Activated CD4-positive, alpha-beta memory T cell treated with anti-CD3 and anti-CD28 coated beads, Interleukin-2, amount 10 ng/mL, durations not matched to agents 7 days and 5 days (primary cell): ENCODE measurements around the gene CEPT1. TPM values are rescaled to one million over a fixed set of nuclear protein-coding genes. Genes with fewer than 3 reads are reported as not detected.

Experiments used
- CTCF ChIA-PET: fragments of 350-600 bp; sonication (Branson Sonifier 250); formaldehyde crosslinking; loops from one replicate; lab custom pipeline; 2021; ENCODE audit warnings: antibody characterized with exemption, inconsistent platforms; lab: Charles Lee
- POLR2A ChIA-PET: fragments of 350-600 bp; sonication (Branson Sonifier 250); formaldehyde crosslinking; loops from one replicate; lab custom pipeline; 2021; ENCODE audit warnings: antibody characterized with exemption; lab: Charles Lee
- DNase-seq: peaks from one replicate; pipeline ENCODE4 v3.0.0-alpha.2; 2020
- H3K27ac Mint-ChIP-seq: one replicate; pipeline ENCODE4 v1.8.0; 2021; ENCODE audit warnings: mild to moderate bottlenecking, mixed read lengths
- H3K27me3 Mint-ChIP-seq: one replicate; pipeline ENCODE4 v1.8.0; 2021; ENCODE audit warnings: mixed read lengths
- H3K36me3 Mint-ChIP-seq: one replicate; pipeline ENCODE4 v1.8.0; 2021; ENCODE audit warnings: low read depth, mixed read lengths
- H3K4me1 Mint-ChIP-seq: one replicate; pipeline ENCODE4 v1.8.0; 2021; ENCODE audit warnings: mixed read lengths
- H3K4me3 Mint-ChIP-seq: one replicate; pipeline ENCODE4 v1.8.0; 2021; ENCODE audit warnings: mild to moderate bottlenecking, mixed read lengths
- H3K9me3 Mint-ChIP-seq: one replicate; pipeline ENCODE4 v1.8.0; 2021; ENCODE audit warnings: mixed read lengths
- total RNA-seq, 2 experiments: library from RNA; stranded (reverse); gene quantifications; one replicate each; pipeline ENCODE4 v1.2.3, GENCODE V29; 2021

The CEPT1 gene
- total RNA-seq, 2 experiments from 2014 or later: 31.0 to 32.5 TPM

GRCh38 chr1:111198836-111199235, 58.8 kb downstream of the CEPT1 start:
- H3K36me3 Mint-ChIP-seq: peaks cover 66% of the 10 kb centered on the region
- peaks cover 77% of the 10 kb centered on the region for H3K4me1 Mint-ChIP-seq
- ChIA-PET CTCF (interaction anchor here (0.7 to 10.6 kb wide), 17 partner anchors 8 to 556 kb away, joined by 3 to 275 read pairs (median 4); partner anchors contain the start of genes CEPT1 and DRAM2), POLR2A (interaction anchor here (0.6 to 14.7 kb wide), 19 partner anchors 9 to 405 kb away, joined by 3 to 590 read pairs (median 4); partner anchors contain the start of genes CD53, CEPT1, DRAM2 and LRIF1)
- no peak for DNase-seq
- peak overlapping the region; percentile 96 for H3K4me3 Mint-ChIP-seq
- H3K27me3 Mint-ChIP-seq: no peaks in the 10 kb centered on the region
- peak overlapping the region; percentile 93 for H3K27ac Mint-ChIP-seq
- no peaks in the 10 kb centered on the region for H3K9me3 Mint-ChIP-seq

GRCh38 chr1:111199329-111199728, 59.3 kb downstream of the CEPT1 start:
- H3K27me3 Mint-ChIP-seq: no peaks in the 10 kb centered on the region
- peak; percentile 39 for DNase-seq
- peak overlapping the region; percentile 93 for H3K27ac Mint-ChIP-seq
- peaks cover 61% of the 10 kb centered on the region for H3K36me3 Mint-ChIP-seq
- peak overlapping the region; percentile 96 for H3K4me3 Mint-ChIP-seq
- no peaks in the 10 kb centered on the region for H3K9me3 Mint-ChIP-seq
- POLR2A ChIA-PET: interaction anchor here (0.7 to 14.7 kb wide), 20 partner anchors 10 to 527 kb away, joined by 3 to 590 read pairs (median 4); partner anchors contain the start of genes CD53, CEPT1, DRAM2 and WDR77
- CTCF ChIA-PET: interaction anchor here (1.0 to 10.6 kb wide), 10 partner anchors 11 to 203 kb away, joined by 3 to 275 read pairs (median 7); no protein-coding TSS in a partner anchor
- H3K4me1 Mint-ChIP-seq: peaks cover 73% of the 10 kb centered on the region

GRCh38 chr1:111199881-111200801, 60.1 kb downstream of the CEPT1 start, which contains the start of gene DENND2D:
Gene DENND2D, minus strand, starts transcription at chr1:111200646. Its CDS starts 187 bp downstream, at chr1:111200459.
- Mint-ChIP-seq H3K27me3 (peaks cover 2% of the 10 kb centered on the region), H3K36me3 (peaks cover 53% of the 10 kb centered on the region), H3K9me3 (no peaks in the 10 kb centered on the region), H3K4me3 (peak within 1 kb of the TSS; percentile 96), H3K27ac (peak within 1 kb of the TSS; percentile 93), H3K4me1 (peaks cover 72% of the 10 kb centered on the region)
- CTCF ChIA-PET: interaction anchor here (1.0 to 10.6 kb wide), 11 partner anchors 12 to 555 kb away, joined by 3 to 275 read pairs (median 4); no protein-coding TSS in a partner anchor
- POLR2A ChIA-PET: interaction anchor here (0.7 to 14.7 kb wide), 19 partner anchors 11 to 550 kb away, joined by 3 to 590 read pairs (median 4); partner anchors contain the start of genes CD53, CEPT1, DRAM2 and WDR77
- DNase-seq: peak; percentile 78

- H3K27me3 Mint-ChIP-seq: peaks cover 5% of the 10 kb centered on the region
- no peak for DNase-seq
- no peaks in the 10 kb centered on the region for H3K9me3 Mint-ChIP-seq
- H3K27ac Mint-ChIP-seq: peak overlapping the region; percentile 93
- CTCF ChIA-PET: interaction anchor here (1.0 to 10.6 kb wide), 3 partner anchors 17 to 554 kb away, joined by 3 to 275 read pairs (median 3); no protein-coding TSS in a partner anchor
- peaks cover 46% of the 10 kb centered on the region for H3K36me3 Mint-ChIP-seq
- POLR2A ChIA-PET: interaction anchor here (0.7 to 14.7 kb wide), 10 partner anchors 11 to 550 kb away, joined by 3 to 590 read pairs (median 4); partner anchors contain the start of gene CD53
- peaks cover 71% of the 10 kb centered on the region for H3K4me1 Mint-ChIP-seq
- peak overlapping the region; percentile 96 for H3K4me3 Mint-ChIP-seq
Measured at GRCh38 chr1:111200802-111201161, 60.8 kb downstream of the CEPT1 start.

GRCh38 chr1:111201275-111202090, 61.5 kb downstream of the CEPT1 start:
- H3K27ac Mint-ChIP-seq: peak overlapping the region; percentile 93
- H3K4me3 Mint-ChIP-seq: peak overlapping the region; percentile 96
- POLR2A ChIA-PET: interaction anchor here (0.7 to 14.7 kb wide), 6 partner anchors 12 to 327 kb away, joined by 3 to 590 read pairs (median 14); partner anchors contain the start of gene CD53

GRCh38 chr1:111202366-111202706, 62.3 kb downstream of the CEPT1 start:
- Mint-ChIP-seq H3K9me3 (no peaks in the 10 kb centered on the region), H3K27me3 (peaks cover 9% of the 10 kb centered on the region), H3K4me1 (peaks cover 60% of the 10 kb centered on the region), H3K4me3 (peak overlapping the region; percentile 96), H3K27ac (peak overlapping the region; percentile 93), H3K36me3 (peaks cover 31% of the 10 kb centered on the region)
- ChIA-PET CTCF (interaction anchor here (10.6 kb wide), 1 partner anchor 15 kb away, joined by 275 read pairs; no protein-coding TSS in a partner anchor), POLR2A (interaction anchor here (4.6 to 14.7 kb wide), 3 partner anchors 13 to 328 kb away, joined by 24 to 590 read pairs (median 60); partner anchors contain the start of gene CD53)
- no peak for DNase-seq

More at GRCh38 chr1:111201275-111202090, 61.5 kb downstream of the CEPT1 start:
- CTCF ChIA-PET: interaction anchor here (1.1 to 10.6 kb wide), 2 partner anchors 16 to 553 kb away, joined by 3 to 275 read pairs; no protein-coding TSS in a partner anchor
- Mint-ChIP-seq H3K4me1 (peaks cover 68% of the 10 kb centered on the region), H3K9me3 (no peaks in the 10 kb centered on the region), H3K27me3 (peaks cover 9% of the 10 kb centered on the region), H3K36me3 (peaks cover 39% of the 10 kb centered on the region)
- peak; percentile 20 for DNase-seq

- no peaks in the 10 kb centered on the region for H3K9me3 Mint-ChIP-seq
- peaks cover 56% of the 10 kb centered on the region for H3K4me1 Mint-ChIP-seq
- peak overlapping the region; percentile 93 for H3K27ac Mint-ChIP-seq
- peaks cover 11% of the 10 kb centered on the region for H3K27me3 Mint-ChIP-seq
- peaks cover 25% of the 10 kb centered on the region for H3K36me3 Mint-ChIP-seq
- no peak for DNase-seq
- CTCF ChIA-PET: interaction anchor here (10.6 kb wide), 1 partner anchor 15 kb away, joined by 275 read pairs; no protein-coding TSS in a partner anchor
- H3K4me3 Mint-ChIP-seq: peak overlapping the region; percentile 96
- POLR2A ChIA-PET: interaction anchor here (0.9 to 14.7 kb wide), 6 partner anchors 9 to 273 kb away, joined by 3 to 590 read pairs (median 6); no protein-coding TSS in a partner anchor
Measured at GRCh38 chr1:111202707-111203623, 62.9 kb downstream of the CEPT1 start.

- POLR2A ChIA-PET: interaction anchor here (0.9 to 14.7 kb wide), 5 partner anchors 10 to 272 kb away, joined by 3 to 590 read pairs (median 4); no protein-coding TSS in a partner anchor
- no peaks in the 10 kb centered on the region for H3K9me3 Mint-ChIP-seq
- peak overlapping the region; percentile 84 for H3K27ac Mint-ChIP-seq
- CTCF ChIA-PET: interaction anchor here (10.6 kb wide), 1 partner anchor 14 kb away, joined by 275 read pairs; no protein-coding TSS in a partner anchor
- peaks cover 17% of the 10 kb centered on the region for H3K36me3 Mint-ChIP-seq
- peak overlapping the region; percentile 96 for H3K4me3 Mint-ChIP-seq
- peaks cover 14% of the 10 kb centered on the region for H3K27me3 Mint-ChIP-seq
- peaks cover 59% of the 10 kb centered on the region for H3K4me1 Mint-ChIP-seq
- DNase-seq: peak; percentile 91
Measured at GRCh38 chr1:111203681-111204200, 63.7 kb downstream of the CEPT1 start.

GRCh38 chr1:111204201-111204982, 64.4 kb downstream of the CEPT1 start:
- Mint-ChIP-seq H3K27ac (peak overlapping the region; percentile 84), H3K4me3 (peak overlapping the region; percentile 96), H3K9me3 (no peaks in the 10 kb centered on the region), H3K4me1 (peaks cover 59% of the 10 kb centered on the region), H3K27me3 (peaks cover 14% of the 10 kb centered on the region), H3K36me3 (peaks cover 10% of the 10 kb centered on the region)
- CTCF ChIA-PET: interaction anchor here (10.6 kb wide), 1 partner anchor 13 kb away, joined by 275 read pairs; no protein-coding TSS in a partner anchor
- DNase-seq: peak; percentile 75
- POLR2A ChIA-PET: interaction anchor here (0.9 to 14.7 kb wide), 5 partner anchors 11 to 272 kb away, joined by 3 to 590 read pairs (median 4); no protein-coding TSS in a partner anchor
